NCI-H2196 treated with DMSO at 0.1 percent for 48 hours (cell line): ENCODE data around the gene FABP7.
"Not testable (repeated sequence)": the region's sequence is repeated elsewhere in the genome, so short reads cannot be mapped to it uniquely, and the experiment has no call there.

Source experiments
- DNase-seq: peaks from one replicate; lab custom pipeline; 2025; ENCODE audit not compliant: unreplicated experiment; lab: John Stamatoyannopoulos, UW

FABP7 gene

DNA sequence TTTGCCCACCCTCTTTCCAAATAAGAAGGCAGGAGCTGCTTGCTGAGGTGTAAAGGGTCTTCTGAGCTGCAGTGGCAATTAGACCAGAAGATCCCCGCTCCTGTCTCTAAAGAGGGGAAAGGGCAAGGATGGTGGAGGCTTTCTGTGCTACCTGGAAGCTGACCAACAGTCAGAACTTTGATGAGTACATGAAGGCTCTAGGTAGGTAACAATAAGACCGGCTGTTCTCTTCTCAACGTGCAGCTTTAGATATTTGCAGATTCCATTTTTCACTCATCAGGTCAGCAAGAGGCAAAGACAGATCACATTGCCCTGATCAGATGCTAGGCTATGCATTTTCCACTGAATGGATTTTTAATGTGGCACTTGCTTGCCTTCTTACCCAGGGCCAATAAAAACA lies at the start of gene FABP7:
Gene FABP7 (plus strand): TSS at position 50 of the 400 bp plus-strand sequence. CDS start 79 bp downstream, at position 129.
- no peak for DNase-seq

DNA sequence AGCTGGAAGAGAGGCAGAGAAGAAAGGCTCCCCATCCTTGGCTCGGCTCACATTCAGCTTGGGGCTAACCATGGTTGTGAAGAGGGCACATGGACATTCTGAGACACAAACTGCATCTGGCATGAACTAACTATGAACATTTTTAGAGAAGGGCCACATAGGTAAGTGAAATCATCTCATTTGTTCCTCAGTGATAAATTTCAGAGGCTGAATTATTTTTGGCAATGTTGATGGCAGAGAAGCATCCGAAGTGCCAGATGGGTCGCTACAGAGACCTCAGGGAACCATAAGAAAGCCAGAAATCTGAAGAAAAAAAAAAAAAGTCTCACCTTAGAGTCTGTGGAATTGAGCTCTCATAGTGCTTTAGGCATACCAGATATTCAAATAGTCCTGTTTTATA lies 49.2 kb upstream of the FABP7 start:
- DNase-seq: no peak

DNA sequence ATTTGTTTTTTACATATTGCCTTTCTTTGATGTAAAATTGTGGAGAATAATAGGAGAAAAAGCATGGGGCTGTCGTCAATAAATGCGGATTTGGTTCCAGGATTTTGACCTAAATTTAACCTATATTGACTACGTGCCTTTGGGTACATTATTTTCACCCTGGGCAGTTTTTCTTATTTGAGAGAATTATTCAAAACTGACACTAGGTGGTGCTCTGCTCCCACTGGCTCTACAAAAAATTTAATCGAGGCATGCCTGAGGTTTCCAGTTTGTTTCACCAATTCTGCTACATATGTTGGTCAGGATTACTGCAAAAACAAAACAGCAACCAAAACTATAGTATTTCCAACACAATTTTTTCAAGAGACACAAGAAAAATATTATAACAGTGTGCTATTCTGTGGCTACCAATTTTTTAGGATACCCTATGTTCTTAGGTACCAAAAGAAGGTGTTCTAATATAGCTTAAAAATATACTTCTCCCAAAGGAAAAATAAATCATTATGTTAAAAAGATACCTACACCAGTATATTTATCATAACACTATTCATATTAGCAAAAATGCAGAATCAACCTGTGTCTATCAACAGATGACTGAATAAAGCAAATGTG lies 48.6 kb upstream of the FABP7 start:
- DNase-seq: peak; percentile 38

DNA sequence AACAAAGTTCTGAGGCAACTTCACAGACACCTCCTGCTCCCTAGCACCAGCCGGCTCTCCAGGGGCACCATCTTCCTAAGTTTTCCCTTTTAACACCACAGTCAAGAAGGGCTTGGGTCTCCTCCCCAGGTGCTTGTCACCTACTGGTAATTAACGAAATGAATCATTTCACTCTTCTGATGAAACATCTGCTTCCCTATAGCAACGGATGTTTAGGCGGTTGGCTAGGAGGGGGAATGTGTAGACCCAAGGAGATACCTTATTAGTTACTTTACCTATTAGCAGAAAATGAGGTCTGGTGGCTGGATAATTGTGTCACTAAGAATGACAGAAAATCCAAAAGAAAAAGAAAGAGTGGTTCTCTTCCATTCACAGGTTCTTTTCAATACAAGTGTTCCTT lies 46.3 kb upstream of the FABP7 start:
- no peak for DNase-seq

DNA sequence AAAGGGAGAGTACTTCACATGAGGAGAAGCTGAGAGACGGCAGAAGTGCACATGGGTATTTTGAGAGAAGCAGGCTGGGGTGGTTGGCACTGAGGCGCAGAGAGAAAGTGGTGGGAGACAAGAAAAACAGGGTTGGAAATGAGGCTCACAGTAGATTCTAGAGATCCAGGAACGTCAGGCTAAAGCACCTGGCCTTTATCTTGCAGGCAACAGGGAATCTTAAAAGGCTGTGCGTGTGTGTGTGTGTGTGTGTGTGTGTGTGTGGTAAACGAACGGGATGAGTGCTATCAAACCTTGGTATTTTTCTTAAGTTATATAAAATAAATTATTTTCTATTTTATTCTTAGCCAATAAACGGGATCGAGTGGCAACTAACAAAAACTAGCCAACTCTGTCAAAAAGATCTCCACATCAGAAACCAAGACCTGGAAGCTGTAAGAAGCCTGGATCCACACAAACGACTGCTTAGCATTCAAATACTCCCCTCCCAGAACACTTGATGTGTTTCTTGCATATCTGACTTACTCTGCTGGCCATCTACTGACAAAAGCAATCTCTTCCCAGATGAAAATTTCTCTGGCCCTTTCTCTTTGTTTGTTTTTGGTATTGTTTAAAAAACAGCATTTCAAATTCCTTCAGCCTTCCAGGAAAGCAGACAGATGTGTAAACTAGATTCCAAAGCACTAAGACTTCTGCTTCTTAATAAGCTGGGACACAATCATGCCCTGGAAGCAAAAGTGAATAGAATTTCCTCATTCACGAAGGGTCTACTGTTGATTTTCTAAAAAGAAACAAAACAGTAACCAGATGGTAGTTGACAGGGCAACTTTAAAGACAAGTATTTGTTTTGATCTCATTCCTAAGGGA lies 44.8 kb upstream of the FABP7 start:
- no peak for DNase-seq

DNA sequence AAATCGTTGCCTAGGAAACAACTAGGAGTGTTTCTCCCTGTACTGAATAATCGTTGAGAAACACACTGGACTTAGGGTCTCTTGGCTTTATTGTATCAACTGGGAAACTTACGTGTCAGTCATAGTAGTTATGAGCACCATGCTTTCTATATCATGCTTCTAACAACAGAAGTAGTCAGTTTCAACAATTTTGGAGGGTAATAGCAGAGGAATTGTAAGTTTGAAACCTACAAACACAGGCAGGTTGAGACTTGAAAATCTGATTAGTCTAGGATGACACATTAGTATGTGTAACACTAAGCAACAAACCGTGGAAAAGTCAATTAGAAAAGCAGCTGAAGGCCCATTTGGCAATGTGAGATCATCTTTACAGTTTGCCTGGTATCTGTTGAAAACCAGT lies 43.9 kb upstream of the FABP7 start:
- peak; percentile 57 for DNase-seq

DNA sequence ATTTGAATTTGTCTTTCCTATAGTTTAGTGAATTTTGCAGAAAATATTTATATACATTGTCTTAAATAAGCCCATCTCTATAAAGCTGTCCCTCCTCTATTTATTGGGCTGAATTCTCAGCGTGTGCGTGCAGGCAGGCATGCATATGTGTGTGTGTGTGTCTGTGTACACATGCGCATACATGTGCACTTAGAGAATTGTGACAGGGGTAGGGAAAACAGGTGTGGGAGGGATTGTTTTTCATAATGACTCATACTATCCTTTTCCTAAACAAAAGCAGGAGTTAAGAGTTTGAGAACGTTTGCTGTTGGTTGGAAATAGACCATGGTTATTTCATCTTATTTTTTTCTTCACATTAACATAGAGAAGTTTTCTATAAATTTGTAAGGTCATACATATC lies 43.4 kb upstream of the FABP7 start:
- DNase-seq: peak; percentile 58

DNA sequence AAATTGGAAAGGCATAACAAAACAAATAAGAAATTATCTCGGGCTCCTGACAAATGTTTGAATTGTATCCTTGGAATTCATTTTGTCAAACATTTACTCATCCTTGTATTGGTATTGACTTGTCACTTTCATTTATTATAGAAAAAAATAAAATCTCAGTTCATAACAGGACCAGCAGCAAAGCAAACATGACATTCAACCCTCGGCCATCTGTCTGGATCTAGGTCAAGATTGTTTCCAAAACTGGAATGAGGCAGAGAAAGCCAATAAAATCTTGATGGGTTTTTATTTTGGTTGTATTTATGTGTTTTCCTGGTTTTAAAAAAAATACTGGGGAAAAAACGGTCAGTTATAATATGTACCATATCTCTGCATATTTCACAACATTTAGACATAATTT lies 42.9 kb upstream of the FABP7 start:
- peak; percentile 17 for DNase-seq

DNA sequence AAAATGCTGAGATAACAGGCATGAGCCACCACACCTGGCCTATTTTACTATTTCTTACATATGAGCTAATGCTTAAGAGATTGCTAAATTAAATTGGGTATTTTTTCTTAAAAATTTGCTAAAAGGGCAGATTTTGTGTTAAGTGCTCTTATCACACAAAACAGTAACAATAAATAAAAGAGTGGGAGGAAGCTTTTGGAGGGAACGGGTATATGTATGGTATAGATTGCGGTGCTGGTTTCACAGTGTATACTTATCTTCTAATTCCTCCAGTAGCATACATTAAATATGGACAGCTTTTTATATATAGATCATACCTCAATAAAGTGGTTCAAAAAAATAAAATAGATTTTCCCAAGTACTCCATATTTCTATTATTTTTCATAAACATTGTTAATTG lies 39.4 kb upstream of the FABP7 start:
- no peak for DNase-seq

DNA sequence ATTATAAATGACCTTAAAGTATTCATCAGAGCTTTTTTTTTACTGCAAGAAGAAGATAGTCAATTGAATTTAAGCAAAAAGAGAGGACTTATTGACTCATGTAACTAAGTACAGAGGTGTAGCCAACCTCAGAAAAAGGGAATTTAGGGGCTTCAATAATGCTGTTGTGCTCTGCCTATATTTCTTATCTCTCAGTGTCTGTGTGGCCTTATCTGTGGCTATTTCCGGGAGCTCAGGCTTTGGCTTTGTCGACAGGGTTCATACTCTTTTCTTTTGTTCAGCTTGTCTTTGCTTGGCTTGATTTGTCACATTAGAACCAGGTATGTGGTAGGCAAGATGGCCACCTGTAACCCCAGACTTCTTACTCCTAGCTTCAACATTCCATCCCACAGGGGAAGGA lies 38.6 kb upstream of the FABP7 start:
- DNase-seq: no peak

DNA sequence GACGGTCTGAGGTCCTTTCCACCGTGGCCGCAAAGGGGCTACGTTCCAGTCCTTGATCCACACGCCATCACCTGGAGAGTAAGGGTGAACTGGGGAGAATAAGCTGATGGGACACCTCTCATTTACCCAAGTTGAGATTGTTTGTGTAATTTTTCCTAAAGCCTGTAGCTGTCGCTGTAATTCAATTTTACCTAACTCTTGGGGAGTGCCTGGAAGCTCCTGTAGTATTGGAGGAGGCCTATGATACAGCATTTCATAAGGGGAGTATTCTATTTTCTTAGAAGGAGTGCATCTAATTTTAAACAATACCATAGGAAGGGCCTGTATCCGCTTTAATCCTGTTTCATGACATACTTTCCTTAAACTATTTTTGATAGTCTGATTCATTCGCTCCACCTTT lies 35.3 kb upstream of the FABP7 start:
- not testable (repeated sequence) for DNase-seq

DNA sequence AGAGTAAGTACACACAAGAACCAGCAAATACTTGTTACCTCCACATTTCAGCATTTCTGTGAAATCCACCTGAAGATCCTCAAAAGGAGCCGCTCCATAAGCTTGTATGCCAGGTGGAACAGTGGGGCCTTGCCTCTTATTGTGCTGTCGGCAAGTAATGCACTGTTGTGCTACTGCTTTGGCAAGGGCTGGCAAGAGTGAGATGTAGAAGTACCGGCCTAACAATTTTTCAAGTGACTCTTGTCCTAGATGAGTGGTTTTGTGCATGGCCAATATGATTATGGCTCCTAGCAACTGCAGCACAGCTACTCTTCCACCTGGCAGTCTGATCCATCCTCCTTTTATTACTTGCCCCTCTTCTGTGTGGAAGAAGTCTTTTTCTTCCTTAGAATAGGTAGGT lies 34.7 kb upstream of the FABP7 start:
- DNase-seq: not testable (repeated sequence)

DNA sequence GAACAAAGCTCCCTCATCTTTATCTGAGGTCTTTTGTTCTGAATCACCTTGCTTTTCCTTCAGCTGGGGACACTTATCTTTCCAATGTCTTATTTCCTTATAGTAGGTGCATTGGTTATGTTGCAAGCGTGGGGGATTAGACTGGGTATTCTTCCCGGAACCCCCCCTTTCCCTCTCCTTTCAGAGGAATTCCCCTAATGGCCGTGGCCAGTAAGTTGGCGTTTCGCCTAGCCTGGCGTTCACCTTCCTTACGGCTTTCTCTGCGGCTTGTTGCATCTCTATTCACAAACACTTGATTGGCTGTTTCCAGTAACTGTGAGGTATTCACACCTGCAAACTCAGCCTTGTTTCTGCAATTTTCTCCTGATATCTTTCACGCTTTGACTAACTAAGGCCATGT lies 32.8 kb upstream of the FABP7 start:
- DNase-seq: no peak

DNA sequence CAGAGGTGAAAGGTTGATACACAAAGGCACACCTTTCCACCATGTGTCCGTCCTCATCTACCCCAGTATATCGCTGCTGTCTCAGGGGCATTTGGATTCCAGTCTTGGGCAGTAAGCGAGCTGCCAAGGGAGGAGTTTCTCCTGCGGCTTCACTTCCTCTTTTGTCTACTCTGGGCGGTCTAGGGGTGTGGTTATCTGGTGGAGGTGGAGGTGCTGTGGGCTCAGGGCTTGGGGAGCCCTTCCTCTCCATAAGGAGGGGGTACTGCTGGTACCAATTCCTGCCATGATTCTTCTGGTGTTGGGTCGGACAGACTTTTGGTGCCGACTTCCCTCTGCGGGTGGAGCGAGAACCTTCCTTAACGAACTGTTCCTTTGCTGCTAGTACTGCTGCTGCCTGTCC lies 31.9 kb upstream of the FABP7 start:
- DNase-seq: no peak

DNA sequence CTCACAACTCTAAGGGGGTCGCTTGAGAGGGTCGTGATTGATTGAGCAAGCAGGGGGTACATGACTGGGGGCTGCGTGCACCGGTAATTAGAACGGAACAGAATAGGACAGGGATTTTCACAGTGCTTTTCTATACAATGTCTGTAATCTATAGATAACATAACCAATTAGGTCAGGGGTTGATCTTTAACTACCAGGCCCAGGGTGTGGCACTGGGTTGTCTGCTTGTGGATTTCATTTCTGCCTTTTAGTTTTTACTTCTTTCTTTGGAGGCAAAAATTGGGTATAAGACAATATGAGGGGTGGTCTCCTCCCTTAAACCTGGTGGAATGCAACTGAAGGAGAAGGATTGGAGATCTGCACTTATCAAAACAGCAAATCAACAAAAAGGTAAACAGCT lies 30.6 kb upstream of the FABP7 start:
- DNase-seq: not testable (repeated sequence)

DNA sequence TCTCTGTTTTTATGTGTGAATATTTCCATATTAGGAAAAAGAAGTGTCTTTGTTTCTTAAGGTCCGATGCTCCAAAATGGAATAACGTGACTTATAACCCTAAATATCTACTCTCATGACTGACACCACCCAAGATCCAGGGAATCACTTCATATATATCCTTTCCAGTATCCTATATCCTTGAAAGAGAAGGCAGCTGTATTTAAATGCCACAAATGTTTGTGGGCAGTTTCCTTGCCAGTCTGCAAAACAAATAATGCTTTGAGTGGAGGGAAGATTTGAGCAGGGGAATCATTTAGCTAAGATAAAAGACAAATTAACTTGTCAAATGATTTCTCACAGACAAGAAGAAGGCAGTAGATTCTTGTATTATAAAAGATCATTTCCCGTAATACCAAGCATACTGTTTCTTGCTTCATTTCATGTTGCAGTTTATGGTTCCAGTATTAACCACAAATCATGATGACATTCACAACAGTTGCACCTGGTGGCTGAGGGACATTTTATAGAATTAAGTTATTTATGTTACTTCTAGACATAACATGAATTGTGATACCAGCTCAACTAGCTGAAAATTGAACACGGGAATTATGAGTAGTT lies 30.0 kb upstream of the FABP7 start:
- no peak for DNase-seq

DNA sequence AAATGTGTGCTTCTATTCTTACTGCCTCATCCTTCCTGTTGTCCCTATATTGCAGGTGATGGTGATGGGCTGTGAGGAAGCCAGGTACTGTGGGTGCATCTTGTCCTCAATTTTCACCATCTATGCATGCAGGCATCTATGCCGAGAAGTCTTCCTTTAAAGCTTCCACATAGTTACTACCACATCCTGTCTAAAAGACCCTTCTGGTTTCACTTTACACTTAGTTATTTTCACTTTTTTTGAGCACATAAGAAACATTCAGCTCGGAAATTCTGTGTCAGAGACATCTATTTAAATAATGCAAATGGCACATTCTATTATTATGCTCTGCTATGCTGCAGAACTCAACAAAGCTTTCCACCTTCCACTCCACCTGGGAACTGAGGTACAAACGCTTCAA lies 28.2 kb upstream of the FABP7 start:
- DNase-seq: no peak

DNA sequence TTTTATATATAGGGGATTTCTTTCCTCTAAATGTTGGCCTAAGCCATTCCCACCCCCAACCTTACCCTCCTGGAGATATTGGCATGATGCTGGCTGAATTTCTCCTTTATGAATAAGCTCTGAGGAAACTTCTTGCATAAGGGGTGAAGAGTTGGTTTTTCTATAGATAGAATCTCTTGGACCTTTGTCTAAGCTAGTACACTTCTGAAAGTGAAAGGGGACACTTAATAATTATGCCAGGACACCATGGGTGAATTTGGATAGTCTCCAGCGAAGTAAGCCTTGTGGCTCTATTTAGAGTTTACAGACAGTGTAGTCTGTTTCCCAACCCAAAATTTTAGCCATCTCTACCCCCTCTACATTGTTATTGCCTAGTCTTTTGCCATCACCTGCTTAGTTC lies 27.1 kb upstream of the FABP7 start:
- DNase-seq: no peak

DNA sequence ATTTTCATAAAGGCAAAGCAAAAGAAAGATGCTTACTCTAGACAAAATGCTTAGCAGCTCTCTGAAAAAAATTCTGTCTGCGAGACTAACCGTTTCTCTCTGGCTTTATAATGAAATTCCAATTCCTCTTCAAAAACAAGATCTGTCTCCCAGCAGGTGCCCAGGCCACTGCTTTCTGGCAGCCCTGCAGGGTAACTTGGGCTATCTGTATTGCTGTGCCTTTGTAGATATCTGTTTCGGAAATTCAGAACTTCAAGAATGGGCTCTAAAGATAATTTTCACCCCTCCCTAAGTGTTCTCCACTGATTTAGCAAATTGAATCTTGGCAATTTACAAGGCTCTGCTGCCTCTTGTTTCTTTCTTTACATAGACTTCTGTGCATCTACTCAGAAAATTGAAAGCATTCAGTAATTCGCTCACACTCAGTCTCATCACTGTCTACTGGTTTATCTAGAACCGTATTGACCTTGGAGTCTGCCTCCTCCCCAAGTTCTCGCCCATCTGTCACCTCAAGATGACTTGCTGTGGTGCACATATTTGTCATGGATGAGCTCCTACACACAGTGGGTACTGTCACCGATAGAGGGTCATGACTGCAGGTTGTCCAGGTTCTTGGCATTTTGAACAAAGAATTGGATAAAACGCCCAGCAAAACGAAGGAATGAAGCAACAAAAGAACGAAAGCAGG lies 26.4 kb upstream of the FABP7 start:
- no peak for DNase-seq

DNA sequence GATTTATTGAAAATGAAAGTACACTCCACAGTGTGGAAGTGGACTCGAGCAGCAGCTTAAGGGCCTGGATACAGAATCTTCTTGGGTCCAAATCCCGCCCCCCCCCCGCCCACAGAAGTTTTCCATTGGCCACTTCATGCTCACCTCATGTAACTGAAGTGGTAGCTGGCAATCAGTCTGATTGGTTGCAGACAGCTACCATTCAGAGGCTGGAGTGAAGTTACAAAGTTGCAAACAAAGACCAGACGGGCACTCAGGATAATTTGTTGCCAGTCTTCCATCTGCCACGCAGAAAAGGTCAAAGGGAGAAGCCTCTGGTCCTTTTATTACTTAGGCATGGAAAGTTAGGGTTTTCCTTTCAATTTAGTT lies 25.8 kb upstream of the FABP7 start:
- DNase-seq: no peak

DNA sequence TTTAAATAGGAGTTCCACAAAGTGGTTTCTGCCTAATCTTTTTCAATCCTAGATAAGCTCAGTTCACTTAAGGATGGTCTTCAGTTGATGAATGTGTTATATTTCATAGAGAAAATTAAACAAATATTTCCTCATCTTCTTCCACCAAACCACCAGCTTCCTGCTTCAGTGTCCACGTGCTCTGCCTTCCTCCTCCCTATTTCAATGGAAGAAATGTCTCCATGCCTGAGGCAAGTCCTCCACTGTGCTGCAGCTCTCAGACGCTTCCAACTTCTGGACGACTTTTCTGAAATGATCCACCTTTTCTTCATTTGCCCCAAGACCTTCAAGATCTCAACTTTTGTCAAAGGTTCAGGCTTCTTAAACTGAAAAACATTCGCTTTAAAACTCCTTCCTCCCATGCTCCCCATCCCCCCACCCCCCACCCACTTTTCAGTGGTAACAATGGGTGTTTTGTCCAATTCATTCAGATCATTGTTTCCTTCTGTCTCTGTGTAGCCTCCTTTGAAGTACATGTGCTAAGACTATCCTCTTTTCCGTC lies 25.3 kb upstream of the FABP7 start:
- DNase-seq: no peak
